IPS DF 6.9 (cell line): ENCODE results near the gene ZDHHC11.
"Not testable (repeated sequence)": the region's sequence is repeated elsewhere in the genome, so short reads cannot be mapped to it uniquely, and the experiment has no call there.

ENCODE experiments used
- DNase-seq: peaks from one replicate; pipeline ENCODE4 v3.0.0-alpha.2; 2013; ENCODE audit warnings: low read depth, low spot score
- H3K27ac ChIP-seq: one replicate; pipeline ENCODE4 v1.5.1; 2013; ENCODE audit warnings: low read length, control low read depth
- H3K27me3 ChIP-seq: 2 replicates; pipeline ENCODE4 v1.6.1; 2013; ENCODE audit warnings: mild to moderate bottlenecking, low read length; ENCODE audit not compliant: control insufficient read depth, insufficient read depth
- H3K36me3 ChIP-seq: 2 replicates; pipeline ENCODE4 v1.6.1; 2013; ENCODE audit warnings: low read length; ENCODE audit not compliant: control insufficient read depth, insufficient read depth
- H3K4me1 ChIP-seq: 2 replicates; pipeline ENCODE4 v1.6.1; 2013; ENCODE audit warnings: low read length; ENCODE audit not compliant: control insufficient read depth, insufficient read depth
- H3K4me3 ChIP-seq: 2 replicates; pipeline ENCODE4 v1.5.1; 2013; ENCODE audit warnings: mild to moderate bottlenecking, low read length
- H3K9me3 ChIP-seq: 2 replicates; pipeline ENCODE4 v1.6.1; 2013; ENCODE audit warnings: low read length, inconsistent platforms; ENCODE audit not compliant: control insufficient read depth, insufficient read depth
- WGBS: extraction: QIAGEN DNeasy Blood & Tissue Kit; methylation state at CpG from one replicate; pipeline ENCODE4 v1.1.7; 2013; ENCODE audit warnings: mixed read lengths, missing lambda C conversion rate; ENCODE audit not compliant: insufficient read length, insufficient coverage; 5-methylcytosine and 5-hydroxymethylcytosine counted together

ZDHHC11 gene

DNA sequence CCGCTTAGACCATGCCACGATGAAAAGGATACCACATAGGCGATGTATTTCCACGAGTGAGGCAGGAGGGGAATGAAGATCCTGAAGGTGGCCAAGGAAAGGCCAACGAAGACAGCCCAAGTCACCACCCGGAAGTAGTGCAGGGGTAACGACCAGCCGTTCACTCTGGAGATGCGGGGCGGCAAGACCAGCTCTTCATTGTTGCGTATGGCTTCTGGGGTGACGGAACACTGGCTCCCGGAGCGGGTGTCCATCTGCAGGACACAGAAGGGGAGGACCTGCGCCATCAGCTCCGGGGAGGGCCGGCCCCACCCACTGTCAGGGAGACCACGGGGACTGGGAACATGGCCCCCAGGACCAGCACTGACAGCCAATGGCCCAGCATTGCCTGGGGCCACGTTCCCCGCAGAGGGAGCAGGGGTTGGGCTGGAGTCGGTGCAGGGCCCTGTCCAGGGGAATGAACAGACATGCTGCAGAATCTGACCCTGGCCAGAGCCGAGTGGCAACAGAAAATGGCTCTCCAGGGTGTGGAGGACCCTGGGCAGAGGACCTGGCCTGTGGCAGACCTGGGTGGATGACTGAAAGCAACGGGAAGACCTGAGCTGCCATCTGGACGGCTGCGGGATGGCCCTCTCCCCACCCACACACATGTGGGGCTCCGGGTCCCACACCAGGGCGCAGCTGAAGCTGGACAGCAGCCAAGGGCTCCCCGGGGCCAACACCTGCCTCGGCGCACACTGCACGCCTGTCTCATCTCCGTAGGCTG lies 83.9 kb downstream of the ZDHHC11 start:
- no peaks in the 10 kb centered on the region for H3K9me3 ChIP-seq
- WGBS = no CpG with 5 or more reads among the region's 32 CpGs
- H3K27me3 ChIP-seq = no peaks in the 10 kb centered on the region
- H3K4me1 ChIP-seq = no peaks in the 10 kb centered on the region
- DNase-seq = no peak
- no peak overlapping the region for H3K4me3 ChIP-seq
- H3K36me3 ChIP-seq = no peaks in the 10 kb centered on the region; the same call in 1 of the 2 replicates
- H3K27ac ChIP-seq = no peak overlapping the region

DNA sequence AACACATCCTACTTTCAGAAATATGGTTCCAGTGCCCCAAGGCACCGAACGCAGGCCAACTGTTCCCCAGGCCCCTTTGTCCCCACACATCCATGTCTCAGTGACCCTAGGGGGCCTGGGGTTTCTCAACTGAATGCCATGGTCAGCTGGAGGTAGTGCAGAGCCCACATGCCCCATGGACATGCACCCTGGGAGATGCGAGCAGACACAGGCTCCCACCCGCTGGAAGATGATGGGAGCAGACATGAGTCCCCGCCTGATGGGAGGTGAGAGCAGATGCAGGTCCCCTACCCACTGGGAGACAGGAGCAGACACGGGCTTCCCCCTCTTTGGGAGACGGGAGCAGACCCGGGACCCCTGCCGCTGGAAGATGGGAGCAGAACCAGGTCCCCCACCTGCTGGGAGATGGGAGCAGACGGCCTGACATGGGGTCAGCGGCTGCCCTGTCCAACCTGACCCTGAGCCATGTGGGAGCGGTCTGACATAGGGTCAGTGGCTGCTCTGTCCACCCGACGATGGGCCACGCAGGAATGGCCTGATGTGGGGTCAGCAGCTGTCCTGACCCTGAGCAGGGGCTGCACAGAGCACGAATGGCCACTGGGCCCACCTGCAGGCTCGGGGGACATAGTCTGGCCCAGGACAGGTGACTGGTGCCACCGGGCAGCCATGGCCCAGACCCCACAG lies 84.7 kb downstream of the ZDHHC11 start:
- Histone ChIP-seq H3K36me3 (no peaks in the 10 kb centered on the region; the same call in 1 of the 2 replicates), H3K27me3 (no peaks in the 10 kb centered on the region), H3K9me3 (no peaks in the 10 kb centered on the region), H3K27ac (no peak overlapping the region), H3K4me1 (no peaks in the 10 kb centered on the region), H3K4me3 (no peak overlapping the region)
- no CpG with 5 or more reads among the region's 18 CpGs for WGBS
- no peak for DNase-seq

DNA sequence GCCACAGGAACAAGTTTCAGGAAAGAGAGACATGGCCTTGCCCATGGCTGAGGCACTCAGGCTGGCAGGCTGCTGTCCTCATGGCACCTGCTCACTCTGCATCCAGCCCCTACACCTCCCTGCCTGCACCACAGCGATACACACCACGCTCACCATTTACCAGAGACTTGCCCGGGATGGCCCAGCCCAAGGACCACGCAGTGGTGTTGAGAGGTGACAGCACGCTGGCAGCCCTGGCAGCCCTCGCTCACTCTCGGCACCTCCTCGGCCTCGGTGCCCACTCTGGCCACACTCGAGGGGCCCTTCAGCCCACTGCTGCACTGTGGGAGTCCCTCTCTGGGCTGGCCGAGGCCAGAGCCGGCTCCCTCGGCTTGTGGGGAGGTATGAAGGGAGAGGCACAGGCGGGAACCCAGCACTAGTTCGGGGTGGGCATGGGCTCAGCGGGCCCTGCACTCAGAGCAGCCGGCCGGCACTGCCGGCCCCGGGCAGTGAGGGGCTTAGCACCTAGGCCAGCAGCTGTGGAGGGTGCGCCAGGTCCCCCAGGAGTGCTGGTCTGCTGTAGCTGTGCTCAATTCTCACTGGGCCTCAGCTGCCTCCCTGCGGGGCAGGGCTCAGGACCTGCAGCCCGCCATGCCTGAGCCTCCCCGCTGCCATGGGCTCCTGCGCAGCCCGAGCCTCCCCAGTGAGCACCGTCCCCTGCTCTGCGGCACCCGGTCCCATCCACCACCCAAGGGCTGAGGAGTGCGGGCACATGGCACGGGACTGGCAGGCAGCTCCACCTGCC lies 86.6 kb downstream of the ZDHHC11 start:
- Histone ChIP-seq H3K27ac (no peak overlapping the region), H3K4me1 (no peaks in the 10 kb centered on the region), H3K36me3 (no peaks in the 10 kb centered on the region; the same call in 1 of the 2 replicates), H3K9me3 (no peaks in the 10 kb centered on the region), H3K27me3 (no peaks in the 10 kb centered on the region), H3K4me3 (no peak overlapping the region; the same call in 1 of the 2 replicates)
- no CpG with 5 or more reads among the region's 31 CpGs for WGBS
- no peak for DNase-seq

DNA sequence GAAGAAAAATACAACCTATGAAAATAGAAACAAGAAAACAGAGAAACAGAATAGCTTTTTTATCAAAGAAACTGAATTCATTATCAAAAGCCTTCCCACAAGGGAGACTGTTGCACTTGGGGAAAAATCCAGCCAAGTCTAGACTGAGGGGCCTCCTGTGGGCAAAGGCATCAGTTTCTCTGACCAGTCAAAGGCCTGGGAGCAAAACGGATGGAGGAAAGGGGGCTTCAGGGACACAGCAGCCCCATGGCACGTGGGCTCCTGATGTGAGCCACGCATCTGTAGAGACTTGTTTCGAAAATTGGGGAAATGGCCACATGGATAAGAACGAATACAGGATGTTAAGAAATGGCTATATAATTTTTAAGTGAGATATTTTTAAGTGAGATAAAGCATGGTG lies 87.4 kb downstream of the ZDHHC11 start:
- Histone ChIP-seq H3K9me3 (no peaks in the 10 kb centered on the region), H3K4me3 (no peak overlapping the region), H3K27ac (no peak overlapping the region), H3K27me3 (no peaks in the 10 kb centered on the region), H3K4me1 (no peaks in the 10 kb centered on the region), H3K36me3 (no peaks in the 10 kb centered on the region; the same call in 1 of the 2 replicates)
- WGBS = 100% methylated on average over 2 of the region's 5 CpGs
- DNase-seq = no peak

DNA sequence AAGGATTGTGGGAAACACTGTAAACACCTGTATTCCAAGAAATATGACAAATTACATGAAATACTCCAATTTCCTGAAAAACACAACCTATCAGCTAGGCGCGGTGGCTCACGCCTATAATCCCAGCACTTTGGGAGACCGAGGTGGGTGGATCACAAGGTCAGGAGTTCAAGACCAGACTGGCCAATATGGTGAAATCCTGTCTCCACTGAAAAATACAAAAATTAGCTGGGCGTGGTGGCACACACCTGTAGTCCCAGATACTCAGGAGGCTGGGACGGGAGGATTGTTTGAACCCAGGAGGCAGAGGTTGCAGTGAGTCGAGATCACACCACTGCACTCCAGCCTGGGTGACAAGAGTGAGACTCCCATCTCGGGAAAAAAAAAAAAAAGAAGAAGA lies 87.8 kb downstream of the ZDHHC11 start:
- H3K4me1 ChIP-seq, H3K9me3 ChIP-seq, H3K27ac ChIP-seq, H3K4me3 ChIP-seq, H3K27me3 ChIP-seq, H3K36me3 ChIP-seq, DNase-seq: not testable (repeated sequence)
- no CpG with 5 or more reads among the region's 8 CpGs for WGBS

DNA sequence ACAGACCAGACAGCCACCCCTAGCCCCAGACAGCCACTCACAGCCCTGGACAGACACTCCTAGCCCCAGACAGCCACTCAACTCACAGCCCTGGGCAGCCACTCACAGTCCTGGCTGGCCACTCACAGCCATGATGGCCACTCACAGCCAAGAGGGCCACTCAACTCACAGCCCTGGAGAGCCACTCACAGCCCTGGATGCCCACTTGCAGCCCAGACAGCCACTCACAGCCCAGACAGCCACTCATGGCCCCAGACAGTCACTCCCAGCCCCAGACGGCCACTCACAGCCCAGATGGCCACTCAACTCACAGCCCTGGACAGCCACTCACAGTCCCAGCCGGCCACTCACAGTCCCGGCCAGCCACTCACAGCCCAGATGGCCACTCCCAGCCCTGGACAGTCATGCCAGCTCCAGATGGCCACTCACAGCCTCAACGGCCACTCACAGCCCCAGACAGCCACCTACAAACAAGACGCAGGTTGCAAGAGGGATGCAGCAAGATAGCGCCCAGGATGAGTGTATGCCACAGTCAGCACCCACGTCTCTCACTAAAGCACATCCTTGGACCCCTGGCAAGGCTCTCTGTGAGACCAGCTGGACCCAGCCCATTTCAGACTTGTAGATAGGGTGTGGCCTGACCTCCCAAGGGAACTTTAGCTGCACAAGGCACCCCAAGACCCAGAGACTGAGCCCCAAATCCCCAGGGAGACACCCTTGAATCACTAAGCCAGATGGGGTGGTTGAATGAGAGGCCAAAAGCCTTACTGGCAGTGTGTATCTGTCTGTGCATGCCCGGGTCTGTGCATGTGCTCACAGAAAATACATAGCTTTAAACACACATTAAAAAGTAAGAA lies 88.7 kb downstream of the ZDHHC11 start:
- Histone ChIP-seq H3K36me3 (no peaks in the 10 kb centered on the region; the same call in 1 of the 2 replicates), H3K4me1 (no peaks in the 10 kb centered on the region), H3K27ac (no peak overlapping the region), H3K9me3 (no peaks in the 10 kb centered on the region), H3K27me3 (no peaks in the 10 kb centered on the region), H3K4me3 (no peak overlapping the region; the same call in 1 of the 2 replicates)
- DNase-seq = no peak
- no CpG with 5 or more reads among the region's 8 CpGs for WGBS

DNA sequence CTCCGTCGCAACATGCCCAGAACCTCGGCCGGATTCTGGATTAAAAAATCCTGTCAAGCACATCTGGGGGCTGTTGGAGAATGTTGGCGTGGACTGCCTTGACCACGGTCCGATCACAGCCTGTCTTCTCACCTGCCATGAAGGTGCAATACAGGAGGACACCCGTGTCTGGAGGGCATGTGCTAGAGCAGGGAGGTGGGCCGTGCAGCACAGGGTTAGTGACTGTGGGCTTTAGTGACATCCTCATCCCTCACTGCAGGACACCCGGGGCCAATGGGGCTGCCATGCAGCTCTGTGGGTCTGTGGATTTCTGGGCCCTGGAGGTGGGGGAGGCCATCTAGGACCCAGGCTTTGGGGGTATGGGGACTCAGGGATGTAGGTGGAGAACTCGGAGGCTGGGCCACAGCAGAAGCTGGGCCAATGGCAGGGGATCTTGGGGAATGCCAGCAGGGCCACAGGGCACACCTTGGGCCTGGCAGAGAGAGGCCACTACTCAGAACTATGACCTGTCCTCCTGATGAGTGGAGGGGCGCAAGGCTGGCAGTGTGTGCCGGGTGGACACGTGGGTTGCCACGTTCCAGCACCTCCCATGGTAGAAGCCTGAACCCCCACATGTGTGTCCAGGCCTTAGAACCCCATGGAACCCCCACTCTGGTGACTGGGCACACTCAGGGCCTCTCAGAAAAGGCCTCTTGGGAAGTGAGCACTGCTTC lies 89.6 kb downstream of the ZDHHC11 start:
- Histone ChIP-seq H3K27me3 (no peaks in the 10 kb centered on the region), H3K9me3 (no peaks in the 10 kb centered on the region), H3K27ac (no peak overlapping the region), H3K4me3 (no peak overlapping the region), H3K36me3 (no peaks in the 10 kb centered on the region; the same call in 1 of the 2 replicates), H3K4me1 (no peaks in the 10 kb centered on the region)
- no peak for DNase-seq
- WGBS = no CpG with 5 or more reads among the region's 15 CpGs

DNA sequence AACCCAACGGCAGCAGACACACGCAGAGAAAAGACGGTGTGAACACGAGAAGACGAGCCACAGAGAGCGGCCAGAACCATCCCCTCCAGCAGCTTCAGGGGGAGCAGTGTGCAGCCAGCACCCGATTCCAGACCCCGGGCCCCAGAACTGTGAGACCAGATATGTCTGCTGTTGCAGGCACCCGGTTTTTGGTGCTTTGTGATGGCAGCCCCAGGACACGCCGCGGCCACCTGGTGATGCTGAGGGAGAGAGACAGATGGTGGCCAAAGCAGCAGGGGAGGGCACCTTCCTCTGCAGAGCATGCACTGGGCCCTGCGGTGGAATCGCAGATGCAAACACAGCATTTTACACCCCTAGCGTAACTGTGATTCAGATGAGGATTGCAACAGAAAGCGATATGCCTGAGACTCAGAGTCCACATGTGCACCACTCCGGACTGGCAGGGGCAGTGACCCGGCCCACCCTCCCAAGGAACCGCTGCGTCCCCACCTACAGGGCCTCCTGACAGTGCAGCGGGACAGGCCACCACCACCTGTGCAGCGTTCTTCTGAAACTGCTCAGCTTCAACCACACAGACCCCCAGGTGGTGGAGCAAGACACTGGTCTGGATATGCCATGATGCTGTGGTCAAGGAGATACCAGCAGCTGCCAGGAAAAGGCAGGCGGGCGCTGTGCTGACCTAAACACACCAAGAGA lies 90.3 kb downstream of the ZDHHC11 start:
- no CpG with 5 or more reads among the region's 24 CpGs for WGBS
- Histone ChIP-seq H3K4me1 (no peaks in the 10 kb centered on the region), H3K9me3 (no peaks in the 10 kb centered on the region), H3K27ac (no peak overlapping the region), H3K27me3 (no peaks in the 10 kb centered on the region), H3K36me3 (no peaks in the 10 kb centered on the region), H3K4me3 (no peak overlapping the region)
- DNase-seq = no peak

DNA sequence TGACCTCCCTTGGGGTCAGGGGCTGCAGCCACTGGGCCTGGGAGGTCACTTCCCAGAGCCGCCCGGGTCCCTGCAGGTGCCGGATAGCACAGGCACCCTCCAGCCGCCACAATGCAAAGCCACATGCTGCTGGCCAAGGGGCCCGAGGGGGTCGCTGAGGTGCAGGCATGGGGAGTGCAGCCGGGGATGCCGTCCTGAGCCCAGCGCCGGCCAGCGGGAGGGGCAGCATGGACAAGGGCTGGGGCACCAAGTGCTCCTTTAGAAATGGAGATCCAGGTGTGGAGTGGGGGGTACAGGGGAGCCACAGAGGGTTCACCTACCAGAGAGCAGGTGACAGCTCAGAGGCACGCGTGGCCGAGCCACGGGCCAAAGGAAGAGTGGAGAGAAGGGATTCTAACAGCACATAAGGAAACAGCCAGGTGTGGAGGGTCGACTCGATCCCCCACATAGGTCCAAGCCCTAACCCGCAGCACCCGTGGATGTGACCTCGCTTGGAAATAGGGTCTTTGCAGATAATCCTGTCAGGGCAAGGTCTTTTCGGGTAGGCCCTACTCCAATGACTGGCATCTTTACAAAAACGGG lies 90.9 kb downstream of the ZDHHC11 start:
- WGBS = no CpG with 5 or more reads among the region's 22 CpGs
- H3K27me3 ChIP-seq = no peaks in the 10 kb centered on the region

More for the DNA sequence above, 90.9 kb downstream of the ZDHHC11 start:
- Histone ChIP-seq H3K36me3 (no peaks in the 10 kb centered on the region), H3K4me1 (no peaks in the 10 kb centered on the region), H3K27ac (no peak overlapping the region), H3K9me3 (no peaks in the 10 kb centered on the region), H3K4me3 (no peak overlapping the region)
- no peak for DNase-seq
